HG03066 (cell line): ENCODE measurements around the gene KY.

Experiments
- ATAC-seq: cut with Tn5 transposase; IDR thresholded peaks from one replicate; pipeline ENCODE4 v1.9.1; 2021; ENCODE audit warnings: low read depth; ENCODE audit not compliant: unreplicated experiment

Gene KY

DNA sequence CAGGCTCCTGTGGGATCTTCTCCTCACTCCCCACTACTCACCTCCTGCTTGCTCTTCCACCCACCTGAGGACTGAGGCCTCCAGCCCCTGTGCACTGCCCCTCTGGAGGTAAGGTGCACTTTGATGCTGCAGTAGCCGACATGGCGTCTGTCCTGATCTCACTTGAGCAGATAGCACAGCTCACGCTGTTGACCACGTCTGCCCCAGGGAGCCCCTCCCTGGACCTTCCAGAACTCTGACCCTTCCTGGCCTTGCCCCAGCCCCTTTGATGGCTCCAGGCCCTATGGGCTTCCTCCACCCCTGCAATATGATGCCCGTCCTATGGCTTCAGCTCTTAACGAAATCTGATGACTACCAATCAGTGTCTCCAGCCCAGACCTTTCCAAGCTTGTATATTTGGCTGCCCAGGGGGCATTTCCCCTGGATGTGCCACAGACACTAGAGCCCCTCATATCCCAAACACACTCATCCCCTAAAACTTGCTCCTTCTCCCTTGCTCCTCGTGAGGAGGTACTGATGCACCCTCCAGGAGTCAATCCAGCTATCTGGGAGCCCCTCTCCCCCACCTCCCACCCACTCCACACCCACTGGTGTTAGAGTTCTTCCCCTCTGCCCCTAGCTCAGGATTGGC, 27.1 kb downstream of the KY start:
- ATAC-seq: no peak

DNA sequence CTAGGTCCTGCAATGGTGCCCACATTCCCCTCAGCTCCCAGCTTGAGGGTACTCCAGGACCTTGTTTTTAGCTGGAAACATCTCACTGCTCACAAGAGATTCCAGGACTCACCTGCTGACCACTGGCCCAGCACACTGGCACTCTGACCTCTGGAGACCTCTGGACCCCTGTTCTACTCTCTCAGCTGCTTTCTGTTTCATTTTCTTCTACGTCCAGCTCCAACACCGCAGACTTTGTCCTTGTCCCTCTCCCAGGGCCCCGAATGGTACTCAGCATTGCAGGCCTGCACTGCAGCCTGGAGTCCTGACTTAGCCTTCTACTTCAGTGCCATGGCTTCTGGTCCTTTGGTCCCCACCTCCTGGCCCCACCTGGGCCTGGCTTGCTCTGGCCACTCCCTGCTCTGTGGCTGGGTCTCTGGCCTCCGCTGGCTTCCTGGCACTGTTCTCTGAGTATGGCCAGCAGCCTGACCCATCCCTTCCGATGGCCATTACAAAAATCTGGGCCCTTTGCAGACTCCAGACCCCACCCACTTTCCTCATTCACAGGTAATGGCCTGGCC, 27.9 kb downstream of the KY start:
- no peak for ATAC-seq

GRCh38 chr3:134621854-134622253, 29.0 kb downstream of the KY start:
- no peak for ATAC-seq

DNA sequence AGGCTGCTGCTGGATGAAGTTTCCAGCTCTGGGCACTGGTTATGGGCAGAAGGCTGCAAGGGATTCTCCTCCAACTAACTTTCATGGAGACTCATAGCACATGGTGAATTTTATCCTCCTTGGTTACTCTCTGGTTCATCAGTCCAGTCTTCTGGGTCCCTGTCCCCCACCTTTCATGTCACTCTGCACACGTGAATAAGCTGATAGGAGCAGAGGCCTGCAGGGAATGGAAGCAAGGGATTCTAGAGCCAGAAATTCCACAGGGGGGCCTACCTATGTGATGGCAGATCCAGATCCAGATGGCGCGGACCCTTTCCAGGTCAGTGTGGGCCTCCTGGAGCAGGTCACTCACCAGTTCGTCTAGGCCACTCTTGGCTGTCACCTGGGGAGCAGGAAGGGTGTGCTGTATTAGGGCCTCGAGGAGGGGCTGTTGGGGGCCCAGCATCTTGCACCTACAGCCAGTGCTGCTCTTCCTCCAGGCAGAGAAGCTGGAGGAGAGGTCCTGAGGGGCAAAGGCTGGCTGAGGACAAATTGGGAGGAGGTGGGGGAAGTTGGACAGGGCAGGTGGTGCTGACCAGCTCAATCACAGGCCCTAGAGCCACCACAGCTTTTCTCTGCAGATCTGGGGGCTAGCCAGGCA, 30.2 kb downstream of the KY start:
- no peak for ATAC-seq

DNA sequence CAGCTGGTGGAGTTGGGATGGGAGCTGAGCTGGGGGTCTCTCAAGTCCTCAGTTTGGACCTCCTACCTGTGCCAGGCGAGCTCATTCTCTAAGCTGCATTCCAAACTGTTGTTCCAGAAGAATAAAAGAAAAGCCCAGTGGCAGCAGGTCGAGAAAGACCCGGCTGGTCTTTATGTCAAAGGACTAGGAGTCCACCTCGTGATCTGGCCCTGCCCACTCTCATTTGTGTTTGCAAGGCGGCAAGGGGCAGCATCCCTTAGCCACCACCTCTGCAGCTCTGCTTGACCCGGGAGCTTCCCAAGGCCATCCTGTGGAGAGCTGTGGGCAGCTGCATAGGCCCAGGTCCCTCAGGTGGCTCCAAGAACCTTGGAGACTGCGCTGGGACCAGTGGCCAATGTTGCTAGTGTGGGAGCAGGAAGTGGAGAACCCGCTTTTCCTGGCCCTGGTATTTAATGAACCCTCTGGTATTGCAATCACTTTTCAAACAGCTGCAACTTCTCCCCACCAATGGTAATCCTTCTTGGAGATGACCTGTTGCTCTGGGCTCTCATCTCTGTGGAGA, 30.9 kb downstream of the KY start:
- no peak for ATAC-seq

DNA sequence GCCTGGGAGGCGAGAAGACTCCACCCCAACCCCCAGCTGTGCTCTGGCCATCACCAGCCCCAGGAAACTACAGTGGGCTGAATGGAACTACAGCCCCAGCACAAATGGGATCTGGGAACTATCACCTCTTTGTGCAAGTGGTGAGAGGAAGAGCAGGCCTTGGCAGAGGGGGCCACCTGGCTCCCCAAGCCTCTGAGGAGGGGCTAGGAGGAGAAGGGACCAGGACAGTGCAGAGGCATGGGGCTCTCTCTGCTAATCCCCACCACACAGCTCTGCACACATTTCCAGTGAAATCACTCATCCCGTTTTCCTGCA, 31.6 kb downstream of the KY start:
- no peak for ATAC-seq

- ATAC-seq: no peak
These were observed 32.1 kb downstream of the KY start for GRCh38 chr3:134618478-134619300.

DNA sequence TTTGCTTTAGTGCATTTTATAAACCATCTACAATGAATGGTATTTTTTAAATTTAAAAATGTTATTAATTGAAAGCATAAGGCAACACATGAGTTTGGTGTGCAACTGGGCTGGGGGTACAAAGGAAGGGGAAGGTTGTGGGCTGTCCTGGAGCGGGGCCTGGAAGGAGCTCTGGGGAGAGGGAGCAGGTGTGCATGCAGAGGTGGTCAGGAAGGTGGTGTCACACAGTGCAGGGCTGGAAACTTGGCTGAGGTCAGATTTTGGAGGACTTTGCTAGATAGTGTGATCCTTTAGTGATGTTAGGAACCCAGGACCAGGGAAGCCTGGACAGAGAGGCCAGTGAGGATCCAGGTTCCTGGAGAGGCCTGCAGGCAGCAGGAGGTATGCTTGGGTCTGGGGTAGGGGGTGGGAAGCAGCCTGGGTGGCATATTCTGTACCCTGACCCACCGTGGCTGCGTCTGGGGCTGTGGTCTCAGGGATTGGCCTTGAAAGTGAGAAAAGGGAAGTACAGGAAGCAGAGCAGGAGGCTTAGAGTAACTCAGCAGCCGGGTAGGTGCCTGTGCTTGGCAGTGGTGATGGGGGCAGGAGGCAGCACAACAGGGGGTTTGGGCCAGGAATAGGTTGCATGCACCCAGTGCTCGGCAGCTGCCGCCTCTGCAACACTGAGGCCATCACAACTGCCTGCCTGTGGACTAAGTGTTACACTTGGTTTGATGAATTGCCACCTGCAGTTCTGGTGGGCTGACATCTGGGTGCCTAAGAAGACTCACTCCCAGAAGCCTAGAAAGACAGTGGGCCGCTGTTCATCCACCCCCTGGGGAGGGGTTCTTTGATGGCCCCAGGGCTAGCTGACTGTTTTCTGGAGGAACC, 33.0 kb downstream of the KY start:
- no peak for ATAC-seq

DNA sequence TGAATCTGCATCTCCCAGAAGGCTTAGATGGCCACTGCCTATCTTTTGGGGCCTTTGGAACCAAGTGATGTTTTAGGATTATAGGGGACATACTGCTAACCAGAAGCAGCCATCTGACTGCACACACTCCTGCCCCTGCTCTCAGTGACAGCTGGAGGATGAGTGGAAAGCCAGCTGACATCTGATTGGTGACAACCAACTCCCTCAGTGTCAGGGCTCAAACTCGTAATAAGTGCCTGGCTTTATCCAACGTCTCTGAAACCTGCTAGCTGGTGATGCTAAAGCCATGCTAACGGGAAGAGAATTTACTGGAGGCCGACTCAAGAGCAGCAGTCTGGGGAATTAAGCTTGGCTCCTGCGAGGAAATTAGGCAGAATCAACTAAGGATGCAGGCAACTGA, 35.1 kb downstream of the KY start:
- ATAC-seq: no peak

- no peak for ATAC-seq
These were observed 35.9 kb downstream of the KY start for GRCh38 chr3:134614955-134615354.

GRCh38 chr3:134613006-134613520, 37.8 kb downstream of the KY start:
- ATAC-seq: no peak

GRCh38 chr3:134611516-134611915, 39.3 kb downstream of the KY start:
- no peak for ATAC-seq

DNA sequence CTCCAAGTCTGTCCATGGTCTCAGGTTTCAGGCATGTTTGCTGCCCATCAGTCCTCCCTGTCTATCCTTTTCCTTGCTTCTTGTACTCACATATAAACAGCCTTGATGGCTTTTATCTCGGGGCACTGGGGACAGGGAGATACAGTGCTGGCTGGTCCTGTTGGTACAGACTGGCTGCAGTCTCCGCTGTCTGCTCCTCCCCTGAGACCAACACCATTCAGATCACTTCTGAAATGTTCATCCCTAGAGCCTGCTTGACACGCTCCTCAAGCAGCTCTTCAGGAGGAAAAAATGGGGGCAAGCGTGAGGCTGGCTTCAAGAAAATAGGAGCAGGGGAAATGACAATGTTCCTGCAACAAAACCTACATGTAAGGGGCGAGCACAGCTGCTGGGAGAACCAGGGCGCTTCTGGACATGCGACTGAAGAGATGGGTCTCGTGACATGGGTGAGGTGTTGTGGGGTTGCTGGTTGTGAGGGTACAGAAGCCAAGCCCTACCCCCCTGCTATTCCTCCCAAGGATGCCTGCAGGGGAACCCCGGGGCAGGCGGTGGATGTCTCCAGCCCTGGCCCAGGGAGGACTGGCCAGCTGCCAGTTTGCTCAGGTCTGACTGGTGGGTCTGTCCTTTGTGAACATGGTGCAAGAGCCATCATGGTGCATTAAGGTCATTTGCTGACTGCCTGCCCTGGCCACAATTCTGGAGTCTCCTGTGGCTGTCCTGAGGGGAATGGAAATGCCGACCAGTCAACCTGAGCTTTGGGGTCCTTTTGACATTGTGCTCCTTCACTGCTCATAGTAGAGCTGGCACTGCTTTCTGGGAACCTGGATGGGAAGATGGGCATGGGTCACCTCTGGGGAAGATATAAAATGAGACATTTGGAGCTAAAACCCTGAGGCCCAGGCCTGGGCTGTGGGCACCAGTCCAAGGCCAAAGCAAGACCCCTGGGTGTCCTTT, 40.1 kb downstream of the KY start:
- no peak for ATAC-seq

GRCh38 chr3:134609821-134610431, 40.9 kb downstream of the KY start:
- no peak for ATAC-seq

DNA sequence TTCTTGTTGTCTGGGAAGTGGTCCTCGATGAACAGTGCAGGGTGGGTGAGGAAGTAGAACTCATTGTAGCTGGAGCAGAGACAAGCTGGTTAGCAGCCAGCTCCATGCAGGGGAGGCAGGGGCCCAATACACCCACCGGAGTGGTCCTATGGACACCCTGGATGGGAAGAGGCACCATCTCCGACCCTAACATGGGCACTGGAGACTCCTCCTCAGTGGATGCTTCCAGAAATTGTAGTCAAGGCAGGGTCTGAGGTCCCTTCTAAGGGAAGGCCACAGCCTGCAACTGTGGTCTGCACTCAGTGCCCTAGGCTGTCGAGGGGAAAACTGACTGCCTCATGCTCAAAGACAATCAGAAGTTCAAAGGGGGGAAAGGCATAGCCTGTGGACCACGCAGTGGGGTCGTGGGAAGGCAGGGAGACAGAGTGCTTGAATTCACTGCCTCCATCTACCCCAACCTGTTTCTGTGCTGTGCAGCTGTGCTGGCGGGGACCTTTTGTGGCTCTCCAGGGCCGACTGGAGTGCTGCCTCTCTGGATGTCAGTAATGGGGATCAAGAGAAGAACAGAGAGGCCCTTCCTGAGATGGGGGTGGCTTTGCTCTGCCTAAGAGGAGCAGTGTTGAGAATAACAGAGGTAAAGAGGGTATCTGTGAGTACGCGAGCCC, 41.9 kb downstream of the KY start:
- ATAC-seq: no peak

GRCh38 chr3:134608023-134608770, 42.6 kb downstream of the KY start:
- no peak for ATAC-seq
